Measurements from ENCODE around the gene CMC4.

Gene CMC4

GRCh38 chrX:155056471-155056870 is 14.5 kb downstream of the CMC4 start:
- no peak overlapping the region for H3K27ac ChIP-seq
- H3K4me3 ChIP-seq, result no peak overlapping the region

GRCh38 chrX:155055494-155055893 is 15.4 kb downstream of the CMC4 start:
- no peak overlapping the region for H3K4me3 ChIP-seq

GRCh38 chrX:155054255-155054654 is 16.7 kb downstream of the CMC4 start:
- Histone ChIP-seq H3K4me3 (no peak overlapping the region), H3K27ac (no peak overlapping the region)

More at GRCh38 chrX:155055494-155055893, 15.4 kb downstream of the CMC4 start:
- H3K27ac ChIP-seq, result no peak overlapping the region

GRCh38 chrX:155053656-155054055 is 17.3 kb downstream of the CMC4 start:
- Histone ChIP-seq H3K27ac (no peak overlapping the region), H3K4me3 (no peak overlapping the region)

GRCh38 chrX:155052738-155053498 is 18.0 kb downstream of the CMC4 start:
- Histone ChIP-seq H3K27ac (no peak overlapping the region), H3K4me3 (no peak overlapping the region)

GRCh38 chrX:155048977-155049619 is 21.8 kb downstream of the CMC4 start:
- no peak overlapping the region for H3K27ac ChIP-seq
- H3K4me3 ChIP-seq, result no peak overlapping the region

- Histone ChIP-seq H3K4me3 (no peak overlapping the region), H3K27ac (no peak overlapping the region)
Observed at GRCh38 chrX:155046811-155047528, 24.0 kb downstream of the CMC4 start.

GRCh38 chrX:155046129-155046810 is 24.7 kb downstream of the CMC4 start:
- H3K4me3 ChIP-seq, result no peak overlapping the region
- no peak overlapping the region for H3K27ac ChIP-seq

GRCh38 chrX:155035688-155036087 is 35.2 kb downstream of the CMC4 start:
- H3K27ac ChIP-seq, result no peak overlapping the region
- no peak overlapping the region for H3K4me3 ChIP-seq

- Histone ChIP-seq H3K4me3 (no peak overlapping the region), H3K27ac (no peak overlapping the region)
Observed at GRCh38 chrX:155031657-155032056, 39.3 kb downstream of the CMC4 start.

- Histone ChIP-seq H3K27ac (peak overlapping the region in 1 of 21 experiments; percentile 97), H3K4me3 (no peak overlapping the region)
Observed at GRCh38 chrX:155028877-155029291, 42.1 kb downstream of the CMC4 start.

- H3K4me3 ChIP-seq, result peak overlapping the region in 4 of 7 experiments; percentile 57 to 67 (median 59)
- peak overlapping the region in 9 of 21 experiments; percentile 93 to 97 (median 96) for H3K27ac ChIP-seq
Observed at GRCh38 chrX:155028129-155028528, 42.8 kb downstream of the CMC4 start.

- H3K4me3 ChIP-seq, result peak overlapping the region; percentile 47 to 72 (median 60)
Observed at GRCh38 chrX:155027509-155028066, 43.3 kb downstream of the CMC4 start.

GRCh38 chrX:155026727-155027508 is 44.0 kb downstream of the CMC4 start, which contains the start of gene FUNDC2:
Gene FUNDC2, plus strand, starts transcription at chrX:155026844. Its CDS starts 95 bp downstream, at chrX:155026939.
- Histone ChIP-seq H3K27ac (peak within 1 kb of the TSS; percentile 76 to 97 (median 94)), H3K4me3 (peak within 1 kb of the TSS; percentile 47 to 72 (median 60))

More at GRCh38 chrX:155027509-155028066, 43.3 kb downstream of the CMC4 start:
- peak overlapping the region; percentile 76 to 97 (median 94) for H3K27ac ChIP-seq

- Histone ChIP-seq H3K4me3 (peak overlapping the region; percentile 47 to 72 (median 60)), H3K27ac (peak overlapping the region; percentile 30 to 97 (median 94))
Observed at GRCh38 chrX:155026420-155026726, 44.6 kb downstream of the CMC4 start.

- Histone ChIP-seq H3K4me3 (no peak overlapping the region), H3K27ac (no peak overlapping the region)
Observed at GRCh38 chrX:155023907-155024833, 46.8 kb downstream of the CMC4 start.

GRCh38 chrX:155022585-155022984 is 48.4 kb downstream of the CMC4 start, which contains the start of gene F8:
Gene F8, minus strand, starts transcription at chrX:155022723. Its CDS starts 171 bp downstream, at chrX:155022552.
- H3K27ac ChIP-seq, result no peak within 1 kb of the TSS
- no peak within 1 kb of the TSS for H3K4me3 ChIP-seq

- Histone ChIP-seq H3K27ac (no peak overlapping the region), H3K4me3 (no peak overlapping the region)
Observed at GRCh38 chrX:155020591-155020990, 50.3 kb downstream of the CMC4 start.

All from skin epidermis (tissue), 12 donors.